GM21423 (cell line): ENCODE measurements around the gene PITPNC1.
"Not testable (repeated sequence)": the region's sequence is repeated elsewhere in the genome, so short reads cannot be mapped to it uniquely, and the experiment has no call there.

Source experiments
- ATAC-seq: cut with Tn5 transposase; IDR thresholded peaks from one replicate; pipeline ENCODE4 v1.9.1; 2021; ENCODE audit warnings: mild to moderate bottlenecking, moderate library complexity; ENCODE audit not compliant: unreplicated experiment

Gene PITPNC1

DNA sequence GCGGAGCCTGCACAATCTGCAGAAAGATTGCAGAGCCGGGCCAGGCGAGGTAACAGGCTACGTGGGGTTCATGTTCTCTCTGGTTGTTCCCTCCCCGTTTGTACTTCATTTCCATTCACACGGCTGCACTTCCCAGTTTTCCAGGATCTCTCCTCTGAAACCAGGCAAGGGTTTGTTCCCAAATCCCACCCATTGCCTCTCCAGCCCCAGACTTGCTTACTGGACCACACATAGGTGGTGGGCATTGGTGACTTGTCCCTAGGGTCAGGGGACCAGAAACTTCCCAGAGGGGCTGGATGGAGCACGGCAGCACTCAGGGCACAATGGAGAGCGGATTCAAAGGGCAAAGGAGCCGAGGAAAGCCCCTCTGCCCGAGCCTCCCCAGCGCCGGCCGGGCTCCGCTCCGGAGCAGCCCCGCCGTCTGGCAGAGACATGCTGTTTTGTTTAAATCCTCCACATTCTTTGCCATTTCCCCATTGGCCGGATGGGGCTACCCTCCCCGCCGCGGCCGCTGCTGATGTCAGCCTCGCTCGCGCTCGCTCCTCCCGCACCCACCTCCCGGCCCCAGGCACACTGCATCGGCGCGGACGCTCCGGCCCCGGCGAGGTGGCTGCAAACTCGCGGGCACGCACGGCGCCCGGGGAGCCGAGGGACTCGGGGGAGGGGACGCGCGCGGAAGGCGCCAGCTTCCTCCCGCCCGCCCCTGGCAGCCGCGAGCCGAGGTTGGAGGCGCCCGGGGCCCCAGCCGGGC, at the start of gene PITPNC1:
PITPNC1 (plus strand) TSS at position 545 of the 751 bp plus-strand sequence.
- peak; percentile 68 for ATAC-seq

DNA sequence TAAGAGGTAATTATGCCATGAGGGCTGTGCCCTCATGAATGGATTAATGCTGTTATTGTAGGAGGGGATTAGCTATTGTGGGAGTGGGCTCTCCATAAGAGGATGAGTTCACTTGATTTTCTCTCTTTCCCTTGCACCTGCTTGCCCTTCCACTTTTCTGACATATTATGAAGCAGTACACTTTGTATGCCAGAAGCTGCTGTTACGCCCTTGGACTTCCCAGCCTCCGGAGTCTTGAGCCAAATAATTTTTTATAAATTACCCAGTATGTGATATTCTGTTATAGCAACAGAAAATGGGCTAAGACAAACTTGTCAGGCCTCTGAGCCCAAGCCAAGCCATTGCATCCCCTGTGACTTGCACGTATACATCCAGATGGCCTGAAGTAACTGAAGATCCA, 49.1 kb upstream of the PITPNC1 start:
- no peak for ATAC-seq

DNA sequence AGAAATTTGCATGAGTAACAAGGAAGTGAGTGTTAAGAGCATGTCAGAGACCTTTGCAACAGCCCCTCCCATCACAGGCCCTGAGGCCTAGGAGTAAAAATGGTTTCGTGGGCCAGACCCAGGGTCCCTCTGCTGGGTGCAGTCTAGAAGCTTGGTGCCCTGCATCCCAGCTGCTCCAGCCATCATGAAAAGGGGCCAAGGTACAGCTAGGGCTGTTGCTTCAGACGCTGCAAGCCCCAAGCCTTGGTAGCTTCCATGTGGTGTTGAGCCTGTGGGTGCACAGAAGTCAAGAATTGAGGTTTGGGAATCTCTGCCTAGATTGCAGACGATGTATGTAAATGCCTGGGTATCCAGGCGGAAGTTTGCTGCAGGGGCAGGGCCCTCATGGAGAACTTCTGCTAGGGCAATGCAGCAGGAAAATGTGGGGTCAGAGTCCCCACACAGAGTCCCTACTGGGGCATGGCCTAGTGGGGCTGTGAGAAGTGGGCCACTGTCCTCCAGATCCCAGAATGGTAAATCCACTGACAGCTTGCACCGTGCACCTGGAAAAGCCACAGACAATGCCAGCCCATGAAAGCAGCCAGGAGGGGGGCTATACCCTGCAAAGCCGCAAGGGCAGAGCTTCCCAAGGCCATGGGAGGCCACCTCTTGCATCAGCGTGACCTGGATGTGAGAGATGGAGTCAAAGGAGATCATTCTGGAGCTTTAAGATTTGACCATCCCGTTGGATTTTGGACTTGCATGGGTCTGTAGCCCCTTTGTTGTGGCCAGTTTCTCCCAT, 45.5 kb upstream of the PITPNC1 start:
- ATAC-seq, result not testable (repeated sequence)

DNA sequence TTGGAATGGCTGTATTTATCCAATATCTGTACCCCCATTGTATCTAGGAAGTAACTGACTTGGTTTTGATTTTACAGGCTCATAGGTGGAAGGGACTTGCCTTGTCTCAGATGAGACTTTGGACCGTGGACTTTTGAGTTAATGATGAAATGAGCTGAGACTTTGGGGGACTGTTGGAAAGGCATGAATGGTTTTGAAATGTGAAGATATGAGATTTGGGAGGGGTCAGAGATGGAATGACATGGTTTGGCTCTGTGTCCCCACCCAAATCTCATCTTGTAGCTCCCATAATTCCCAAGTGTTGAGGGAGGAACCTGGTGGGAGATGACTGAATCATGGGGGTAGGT, 44.9 kb upstream of the PITPNC1 start:
- not testable (repeated sequence) for ATAC-seq

DNA sequence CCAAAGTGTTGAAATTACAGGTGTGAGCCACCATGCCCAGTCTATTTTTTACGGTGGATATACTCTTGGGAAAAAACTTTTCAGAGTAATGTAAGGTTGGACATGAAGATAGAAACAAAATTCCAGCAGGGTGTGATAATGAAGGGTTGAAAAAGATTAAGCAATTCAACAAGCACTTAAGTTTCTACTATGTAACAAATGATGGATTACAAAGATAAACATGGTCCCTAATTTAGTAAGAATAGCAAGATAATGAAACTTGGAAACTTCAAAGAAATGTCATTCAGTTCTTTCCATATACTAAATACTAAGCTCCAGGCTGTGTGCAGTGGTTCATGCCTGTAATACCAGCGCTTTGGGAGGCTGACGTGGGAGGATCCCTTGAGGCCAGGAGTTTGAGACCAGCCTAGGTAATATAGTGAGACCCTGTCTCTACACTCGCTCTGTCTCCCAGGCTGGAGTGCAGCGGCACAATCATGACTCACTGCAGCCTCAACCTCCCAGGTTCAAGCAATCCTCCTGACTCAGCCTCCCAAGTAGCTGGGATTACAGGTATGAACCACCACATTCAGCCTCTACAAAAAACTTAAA, 41.7 kb upstream of the PITPNC1 start:
- ATAC-seq, result no peak

DNA sequence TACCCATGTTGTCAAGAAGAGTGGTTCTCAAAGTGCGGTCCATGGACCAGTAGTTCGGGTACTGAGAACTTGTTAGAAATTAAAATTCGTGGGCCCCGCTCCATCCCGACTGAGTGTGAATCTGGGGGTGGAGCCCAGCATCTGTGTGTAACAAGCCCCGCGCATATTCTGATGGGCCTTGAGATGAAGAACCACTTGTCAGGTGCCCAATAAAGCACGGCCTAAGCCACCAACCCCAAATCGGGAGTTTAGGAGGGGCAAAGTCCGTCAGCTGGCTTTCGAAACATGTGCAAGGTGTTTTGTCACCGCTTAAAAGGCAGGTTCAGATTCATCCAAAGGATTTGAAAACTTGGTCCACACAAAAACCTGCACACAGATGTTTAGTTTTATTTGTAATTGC, 40.2 kb upstream of the PITPNC1 start:
- ATAC-seq, result no peak

DNA sequence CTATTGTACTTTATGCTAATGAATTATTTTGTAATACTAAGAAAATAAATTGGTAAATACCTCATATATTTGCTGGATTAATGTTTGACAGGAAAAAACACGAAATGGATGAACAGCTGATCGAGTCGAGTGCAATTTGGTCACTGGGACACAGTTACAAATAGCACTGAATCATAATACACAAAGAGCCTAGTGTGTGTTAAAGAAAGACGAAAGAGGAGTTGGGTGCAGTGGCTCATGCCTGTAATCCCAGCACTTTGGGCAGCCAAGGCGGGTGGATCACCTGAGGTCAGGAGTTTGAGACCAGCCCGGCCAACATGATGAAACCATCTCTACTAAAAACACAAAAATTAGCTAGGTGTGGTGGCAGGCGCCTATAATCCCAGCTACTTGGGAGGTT, 38.7 kb upstream of the PITPNC1 start:
- not testable (repeated sequence) for ATAC-seq

DNA sequence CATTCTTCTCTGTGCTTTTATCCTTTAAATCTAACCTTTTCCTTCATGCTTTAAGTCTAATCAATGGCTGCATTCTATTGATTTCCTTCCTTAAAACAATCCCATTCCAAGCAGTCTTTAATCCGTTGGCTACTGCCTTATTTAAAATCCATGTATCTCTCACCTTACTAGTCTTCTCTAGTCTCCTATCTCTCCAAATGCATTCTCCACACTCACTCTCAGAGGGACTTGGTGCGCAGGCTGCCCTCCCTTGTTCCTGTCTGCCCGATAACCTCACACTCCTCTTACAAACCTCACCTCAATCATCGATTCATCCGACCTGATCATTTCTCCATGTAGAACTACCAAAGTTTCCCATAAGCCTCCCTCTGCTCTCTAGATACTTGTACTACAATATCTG, 33.8 kb upstream of the PITPNC1 start:
- ATAC-seq, result no peak

DNA sequence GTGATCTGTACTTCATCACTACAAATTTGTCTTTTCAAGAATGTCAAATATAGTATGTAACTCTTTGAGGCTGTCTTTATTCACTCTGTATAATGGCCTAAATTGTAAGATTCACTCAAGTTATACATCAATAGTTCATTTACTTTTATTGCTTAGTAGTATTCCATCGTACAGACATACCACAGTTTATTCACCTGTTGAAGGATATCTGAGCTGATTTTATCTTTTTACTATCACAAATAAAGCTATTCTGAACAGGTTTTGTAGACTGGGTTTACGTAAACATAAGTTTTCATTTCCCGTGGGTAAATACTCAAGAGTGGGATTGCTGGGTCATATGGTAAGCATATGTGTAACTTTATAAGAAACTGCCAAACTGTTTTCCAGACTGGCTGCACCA, 29.3 kb upstream of the PITPNC1 start:
- ATAC-seq, result no peak

DNA sequence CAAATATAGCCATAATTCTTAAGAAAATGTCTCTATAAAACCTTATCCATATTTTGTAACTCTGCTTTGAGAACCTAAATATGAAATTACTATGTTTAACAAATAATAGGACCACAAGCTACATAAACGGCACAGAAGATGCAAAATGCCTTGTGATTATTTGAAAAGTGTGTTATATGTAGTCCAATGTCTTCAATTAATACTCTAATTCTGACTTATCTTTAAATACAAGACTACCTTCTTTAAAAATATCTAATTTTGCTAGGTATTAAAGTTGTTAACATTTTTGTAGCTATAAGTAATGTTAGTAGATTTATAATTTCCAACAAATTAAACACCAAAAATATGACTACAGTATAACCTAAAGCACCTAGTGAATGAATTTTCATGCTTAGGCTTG, 27.7 kb upstream of the PITPNC1 start:
- ATAC-seq, result no peak

DNA sequence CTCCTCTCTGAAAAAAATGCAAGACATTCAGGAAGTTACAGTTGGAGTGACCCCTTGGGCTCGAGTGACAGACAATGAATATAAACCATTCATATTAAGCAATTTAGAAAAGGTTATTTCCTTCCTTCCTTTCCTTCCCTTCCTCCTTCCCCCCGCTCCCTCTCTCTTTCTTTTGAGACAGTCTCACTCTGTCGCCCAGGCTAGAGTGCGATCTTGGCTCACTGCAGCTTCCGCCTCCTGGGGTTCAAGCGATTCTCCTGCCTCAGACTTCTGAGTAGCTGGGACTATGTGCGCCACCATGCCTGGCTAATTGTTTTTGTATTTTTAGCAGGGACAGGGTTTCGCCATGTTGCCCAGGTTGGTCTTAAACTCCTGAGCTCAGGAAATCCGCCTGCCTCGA, 23.9 kb upstream of the PITPNC1 start:
- no peak for ATAC-seq

GRCh38 chr17:67353929-67354574, 23.0 kb upstream of the PITPNC1 start:
- ATAC-seq, result no peak

DNA sequence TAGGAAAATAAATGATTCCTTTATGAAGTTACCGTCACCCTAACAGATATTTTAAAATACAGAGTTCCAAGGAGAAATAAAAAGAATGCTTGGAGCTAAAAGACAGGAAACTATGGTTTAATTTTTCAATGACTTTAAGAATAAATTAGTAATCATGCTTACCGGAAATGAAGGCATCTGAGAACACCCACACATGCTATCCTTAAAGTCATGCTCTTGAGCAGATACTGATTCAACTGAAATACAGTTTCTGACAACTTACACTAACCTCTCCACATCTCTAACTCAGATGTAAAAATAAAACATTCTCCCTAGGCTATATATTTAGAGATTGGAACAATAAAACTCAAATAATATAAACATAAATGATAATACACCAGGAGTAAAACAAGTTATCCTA, 18.5 kb upstream of the PITPNC1 start:
- no peak for ATAC-seq

DNA sequence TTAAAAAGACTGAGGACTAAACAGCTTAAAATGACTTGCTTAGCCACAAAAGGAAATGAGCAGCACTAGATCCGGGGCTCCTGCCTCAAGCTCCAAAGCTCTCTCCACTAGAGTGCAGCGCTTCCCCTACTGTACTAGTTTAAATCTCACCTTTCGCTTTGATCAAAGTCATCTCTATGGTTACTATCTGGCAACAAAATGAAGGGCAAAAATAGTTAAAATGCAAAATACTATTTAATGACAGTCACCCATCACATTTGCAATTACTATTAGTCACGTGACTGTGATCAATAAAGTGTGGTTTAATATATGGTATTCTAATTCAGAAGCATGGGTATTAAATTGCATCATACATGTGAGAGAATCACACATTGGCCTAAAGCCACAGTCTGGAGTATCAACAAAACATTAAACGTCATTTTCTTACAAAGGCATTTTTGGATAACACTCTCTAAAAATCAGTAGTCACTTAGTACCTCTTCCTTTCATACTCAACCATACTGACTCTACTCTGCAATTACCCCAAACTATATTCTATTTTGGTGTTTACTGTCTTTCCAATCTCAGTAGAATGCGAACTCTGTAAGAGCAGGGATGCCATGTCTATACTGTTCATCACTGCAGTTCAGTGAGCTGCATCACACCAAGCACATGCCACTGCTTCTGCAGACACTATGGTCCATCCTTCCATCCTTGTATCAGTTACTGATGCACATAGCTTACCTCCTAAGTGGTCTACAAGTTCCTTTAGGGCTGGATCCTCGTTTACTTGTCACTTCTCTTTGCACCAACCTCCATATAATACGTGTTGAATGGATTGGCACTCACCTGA, 16.9 kb upstream of the PITPNC1 start:
- ATAC-seq, result no peak

DNA sequence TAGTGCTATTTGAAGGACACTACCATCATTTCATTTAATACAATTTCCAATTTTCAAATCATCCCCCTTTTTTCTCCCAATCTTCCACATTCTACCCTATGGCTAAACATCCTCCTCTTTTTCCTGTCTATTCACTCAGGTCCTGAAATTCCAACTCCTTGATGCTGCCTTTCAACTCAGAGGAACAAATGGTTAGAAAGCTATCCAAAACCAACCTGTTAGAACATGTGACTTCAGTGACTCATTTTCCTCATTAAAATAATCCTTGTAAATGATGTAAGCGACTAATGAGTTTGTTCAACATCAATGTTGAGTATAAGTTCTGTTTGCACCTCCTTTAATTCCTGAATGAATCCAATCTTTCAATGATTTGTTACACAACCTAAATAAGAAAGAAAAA, 16.2 kb upstream of the PITPNC1 start:
- no peak for ATAC-seq

DNA sequence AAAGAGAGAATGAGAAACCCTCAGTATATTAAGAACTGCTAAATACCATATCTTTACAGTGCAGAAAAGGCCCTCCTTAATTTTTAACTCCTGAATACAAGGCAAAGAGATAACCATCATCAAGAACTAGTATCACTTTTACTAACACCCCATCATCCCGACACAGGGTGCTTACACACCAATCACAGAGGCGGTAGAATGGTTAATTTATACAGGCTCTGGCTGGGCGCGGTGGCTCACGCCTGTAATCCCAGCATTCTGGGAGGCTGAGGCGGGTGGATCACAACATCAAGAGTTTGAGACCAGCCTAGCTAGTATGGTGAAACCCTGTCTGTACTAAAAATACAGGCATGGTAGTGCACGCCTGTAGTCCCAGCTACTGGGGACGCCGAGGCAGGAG, 14.9 kb upstream of the PITPNC1 start:
- no peak for ATAC-seq

DNA sequence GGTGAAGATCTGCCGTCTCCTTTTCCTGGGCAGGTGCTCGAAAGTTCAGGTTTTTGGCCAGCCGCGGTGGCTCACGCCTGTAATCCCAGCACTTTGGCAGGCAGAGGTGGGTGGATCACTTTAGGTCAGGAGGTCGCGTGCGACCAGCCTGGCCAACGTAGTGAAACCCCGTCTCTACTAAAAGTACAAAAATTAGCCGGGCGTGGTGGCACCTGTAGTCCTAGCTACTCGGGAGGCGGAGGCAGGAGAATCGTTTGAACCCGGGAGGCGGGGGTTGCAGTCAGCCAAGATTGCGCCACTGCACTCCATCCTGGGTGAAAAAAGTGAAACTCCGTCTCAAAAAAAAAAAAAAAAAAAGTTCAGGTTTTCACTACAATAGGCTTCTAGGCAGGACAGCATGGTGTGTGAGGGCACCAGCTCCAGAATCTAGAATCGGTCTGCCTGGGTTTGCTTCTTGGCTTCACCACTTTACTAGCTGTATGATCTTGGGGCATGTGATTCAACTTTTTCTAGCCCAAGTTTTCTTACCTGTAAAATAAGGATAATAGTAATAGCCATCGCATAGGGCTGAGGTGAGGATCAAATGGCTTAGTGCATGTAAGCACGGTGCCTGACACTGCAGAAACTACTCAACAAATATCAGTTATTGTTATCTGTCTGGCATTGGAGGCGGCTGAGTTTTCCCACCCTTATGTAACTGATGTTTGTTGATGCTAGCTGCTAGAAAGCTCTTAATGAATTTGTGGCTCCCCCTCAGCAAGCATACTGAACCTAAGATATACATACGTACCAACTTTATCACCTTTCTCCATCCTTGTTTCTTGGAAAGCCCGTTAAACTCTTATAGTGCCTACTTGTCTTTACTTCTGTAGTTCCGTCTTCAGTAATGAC, 12.0 kb upstream of the PITPNC1 start:
- no peak for ATAC-seq

DNA sequence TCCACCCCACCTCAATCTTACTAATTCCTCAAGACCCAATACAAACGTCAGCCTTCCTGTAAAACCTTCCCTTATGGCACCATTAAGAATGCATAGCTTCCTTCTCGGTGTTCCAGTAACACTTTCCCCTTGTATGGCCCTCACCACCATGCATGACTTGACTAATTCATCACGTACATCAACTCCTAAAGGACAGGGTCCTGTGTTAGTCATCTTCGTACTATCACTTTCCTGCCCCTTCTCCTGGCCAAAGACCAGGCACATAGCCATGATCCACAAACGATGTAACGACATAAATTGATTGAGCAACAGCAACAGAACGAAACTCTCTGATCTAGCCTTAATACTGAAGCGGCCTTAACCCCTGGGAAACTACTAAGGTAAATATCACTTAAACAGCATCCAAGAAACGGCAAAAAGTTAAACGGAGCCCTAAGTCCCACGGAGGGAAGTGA, 11.3 kb upstream of the PITPNC1 start:
- peak; percentile 7 for ATAC-seq
